DMS53 treated with DMSO at 0.1 percent for 48 hours (cell line): ENCODE data around the gene RPS6KC1.
"Not testable (repeated sequence)": the region's sequence is repeated elsewhere in the genome, so short reads cannot be mapped to it uniquely, and the experiment has no call there.

ENCODE experiments used
- DNase-seq: peaks from one replicate; lab custom pipeline; 2025; ENCODE audit not compliant: unreplicated experiment; lab: John Stamatoyannopoulos, UW

The RPS6KC1 gene

DNA sequence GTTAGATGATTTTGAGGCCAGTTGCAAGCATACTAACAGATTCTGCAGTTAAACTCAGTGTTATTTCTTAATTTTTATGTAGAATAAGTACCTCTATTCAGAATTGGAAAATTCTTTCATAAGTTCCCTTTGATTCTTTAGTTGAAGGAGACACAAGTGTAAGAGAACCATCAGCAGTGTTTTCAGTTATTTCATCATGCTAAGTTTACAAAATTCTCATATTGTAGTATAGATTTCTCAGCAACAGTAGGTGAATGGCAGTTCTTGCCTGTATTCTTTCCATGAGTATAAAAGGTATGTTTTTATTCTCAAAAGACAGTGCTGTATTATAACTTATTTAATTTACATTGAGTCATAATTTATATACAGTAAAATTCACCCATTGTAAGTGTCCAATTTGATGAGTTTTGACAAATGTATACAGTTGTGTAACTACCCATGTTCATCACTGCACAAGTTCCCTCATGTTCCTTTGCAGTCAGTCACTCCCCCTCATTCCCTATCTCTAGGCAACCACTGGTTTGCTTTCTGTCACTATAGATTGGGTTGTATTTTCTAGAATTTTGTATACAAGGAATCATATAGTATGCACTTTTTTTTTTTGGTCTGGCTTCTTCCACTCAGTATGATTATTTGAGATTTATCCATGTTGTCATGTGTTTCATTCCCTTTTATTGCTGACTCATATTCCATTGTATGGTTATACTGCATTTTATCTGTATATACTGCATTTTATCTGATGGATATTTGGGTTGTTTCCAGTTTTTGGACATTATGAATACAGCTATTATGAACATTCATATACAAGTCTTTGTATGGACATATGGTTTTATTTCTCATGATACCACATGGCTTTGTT is 3.9 kb downstream of the RPS6KC1 start:
- DNase-seq, result no peak

DNA sequence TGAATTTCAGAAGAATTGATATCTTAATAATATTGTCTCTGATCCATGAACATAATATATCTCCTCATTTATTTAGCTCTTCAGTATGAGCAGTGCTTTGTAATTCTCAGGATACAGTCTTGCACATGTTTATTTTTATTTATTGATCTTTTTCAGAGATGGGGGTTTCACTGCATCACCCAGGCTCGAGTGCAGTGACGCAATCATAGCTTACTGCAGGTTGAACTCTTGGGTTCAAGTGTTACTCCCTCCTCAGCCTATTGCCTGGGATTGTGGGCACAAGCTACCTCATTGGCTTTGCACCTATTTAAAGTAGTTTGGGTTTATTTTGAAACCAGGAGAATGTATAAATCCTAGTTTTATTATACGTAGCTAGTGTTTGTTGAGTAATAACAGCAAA is 4.7 kb downstream of the RPS6KC1 start:
- no peak for DNase-seq

DNA sequence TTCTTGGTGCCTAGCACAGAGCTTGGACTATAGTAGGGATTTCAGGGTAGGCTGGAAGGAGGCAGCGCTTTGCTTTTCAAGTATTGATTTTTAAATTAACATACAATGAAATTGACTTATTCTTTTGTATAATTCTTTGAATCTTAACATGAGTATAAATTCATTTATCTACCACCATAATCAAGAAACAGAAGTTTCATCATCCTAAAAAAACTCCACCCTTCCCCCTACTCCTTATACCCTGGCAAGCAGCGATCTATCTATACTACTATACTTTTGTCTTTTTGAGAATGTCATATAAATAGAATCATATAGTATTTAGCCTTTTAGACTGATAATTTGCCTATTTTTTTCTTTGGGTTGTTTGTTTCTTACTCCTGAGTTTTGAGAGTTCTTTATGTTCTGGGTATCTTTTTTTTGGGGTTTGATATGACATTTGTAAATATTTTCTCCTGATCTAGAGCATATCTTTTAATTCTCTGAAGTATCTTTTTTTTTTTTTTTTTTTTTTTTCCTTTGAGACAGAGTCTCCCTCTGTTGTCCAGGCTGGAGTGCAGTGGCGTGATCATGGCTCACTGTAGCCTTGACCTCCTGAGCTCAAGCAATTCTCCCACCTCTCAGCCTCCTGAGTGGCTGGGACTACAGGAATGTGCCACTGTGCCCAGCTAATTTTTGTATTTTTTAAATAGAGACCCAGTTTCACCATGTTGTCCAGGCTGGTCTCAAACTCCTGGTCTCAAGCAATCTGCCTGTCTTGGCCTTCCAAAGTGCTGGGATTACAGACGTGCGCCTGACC is 6.4 kb downstream of the RPS6KC1 start:
- DNase-seq, result no peak

DNA sequence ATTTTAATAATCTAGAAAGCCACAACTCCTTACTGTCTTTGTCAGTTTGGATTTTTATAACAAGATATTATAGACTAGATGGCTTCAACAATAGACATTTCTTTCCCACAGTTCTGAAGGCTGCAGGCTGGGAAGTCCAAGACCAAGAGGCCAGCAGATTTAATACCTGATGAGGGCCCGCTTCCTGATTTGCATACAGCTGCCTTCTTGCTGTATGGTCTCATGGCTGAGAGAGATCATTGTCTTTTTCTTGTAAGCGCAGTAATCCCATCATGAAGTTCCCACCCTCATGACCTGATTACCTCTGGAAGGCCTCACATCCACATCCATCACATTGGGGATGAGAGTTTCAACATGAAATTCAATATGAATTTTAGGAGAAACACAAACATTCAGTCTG is 9.8 kb downstream of the RPS6KC1 start:
- DNase-seq, result peak; percentile 96

DNA sequence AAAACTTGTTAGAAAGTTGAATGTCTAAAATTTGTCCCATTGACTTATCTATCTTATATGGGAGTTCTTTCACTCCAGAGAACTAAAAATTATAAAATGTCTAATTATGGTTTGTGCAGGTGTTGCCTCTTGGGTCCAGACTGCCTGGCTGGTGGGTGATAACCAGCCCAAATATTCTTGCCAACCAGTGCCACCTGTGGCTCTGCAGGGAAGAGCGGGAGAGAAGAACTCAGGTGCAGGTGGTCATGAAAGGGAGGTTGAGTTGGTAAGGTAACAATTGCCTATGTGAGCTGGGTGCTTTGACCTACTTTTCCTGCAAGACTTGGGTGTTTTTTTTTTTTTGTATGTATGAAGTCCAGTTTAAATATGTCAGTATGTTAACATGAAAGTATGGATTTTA is 10.2 kb downstream of the RPS6KC1 start:
- peak; percentile 70 for DNase-seq

DNA sequence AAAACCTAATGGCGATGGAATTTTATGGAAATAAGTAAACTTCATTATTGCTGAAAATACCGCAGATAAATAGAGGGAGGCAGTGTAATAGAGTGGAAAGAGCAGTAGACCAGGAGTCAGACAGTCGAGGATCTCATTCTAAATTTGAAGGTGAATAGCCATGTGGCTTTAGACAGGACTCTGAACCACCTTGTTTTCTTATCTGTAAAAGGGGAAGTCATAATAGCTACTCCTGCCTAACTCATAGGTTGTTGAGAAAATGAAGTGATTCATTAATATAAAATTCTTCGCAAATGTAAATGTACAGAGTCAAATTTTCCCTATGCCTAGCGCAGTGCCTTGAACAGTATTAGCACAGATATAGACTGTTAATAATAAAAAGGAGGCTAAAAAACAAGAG is 14.8 kb downstream of the RPS6KC1 start:
- no peak for DNase-seq

DNA sequence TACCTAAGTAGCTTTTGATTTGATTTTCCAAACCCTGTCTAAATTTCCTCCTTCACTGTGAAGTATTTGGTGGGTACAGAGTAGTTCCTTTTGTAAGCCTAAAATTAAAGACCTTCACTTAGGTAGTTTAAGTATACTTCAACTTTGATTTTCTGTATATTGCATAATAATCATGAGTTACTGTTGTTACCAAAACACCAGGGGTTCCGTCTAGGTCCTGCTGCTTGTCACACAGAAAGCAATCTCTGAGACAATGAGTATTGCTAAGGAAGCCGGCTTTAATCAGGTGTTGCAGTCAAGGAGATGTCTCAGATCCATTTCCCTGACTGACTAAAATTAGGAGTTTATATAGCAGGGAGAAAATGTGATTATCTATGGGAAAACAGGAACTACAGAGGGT is 15.3 kb downstream of the RPS6KC1 start:
- DNase-seq, result no peak

DNA sequence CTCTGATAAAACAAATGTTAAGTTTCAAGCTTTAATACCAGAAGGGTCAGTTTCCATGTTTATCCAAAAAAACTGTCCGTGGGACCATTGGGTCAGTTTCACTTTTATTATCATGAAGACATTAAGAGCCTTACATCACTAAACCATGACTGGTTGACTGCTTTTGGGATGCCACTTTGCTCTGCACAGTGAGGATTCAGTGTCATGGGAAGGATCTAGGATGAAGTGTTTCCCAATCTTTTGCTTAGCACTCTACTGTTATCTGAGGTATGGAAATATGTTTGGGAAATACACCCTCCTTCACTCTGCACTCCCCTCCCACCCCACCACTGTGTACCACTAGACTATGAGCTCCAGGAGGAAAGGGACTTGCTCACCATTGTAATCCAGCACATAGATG is 16.3 kb downstream of the RPS6KC1 start:
- no peak for DNase-seq

DNA sequence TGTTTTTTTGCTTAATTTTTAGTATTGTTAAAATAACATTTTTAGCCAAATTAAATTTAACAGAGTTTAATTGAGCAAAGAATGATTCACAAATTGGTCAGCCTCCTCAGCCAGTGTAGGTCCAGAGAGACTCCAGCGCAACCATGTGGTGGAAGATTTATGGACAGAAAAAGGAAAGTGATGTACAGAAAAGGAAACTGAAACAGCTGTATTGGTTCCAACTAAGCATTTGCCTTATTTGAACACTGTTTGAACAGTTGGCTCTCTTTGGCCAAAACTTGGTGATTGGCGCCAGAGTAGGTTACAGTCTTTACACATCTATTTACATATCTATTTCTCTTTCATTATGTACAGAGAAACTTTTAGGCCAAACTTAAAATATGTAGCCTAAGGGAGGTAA is 19.4 kb downstream of the RPS6KC1 start:
- DNase-seq, result peak; percentile 65

DNA sequence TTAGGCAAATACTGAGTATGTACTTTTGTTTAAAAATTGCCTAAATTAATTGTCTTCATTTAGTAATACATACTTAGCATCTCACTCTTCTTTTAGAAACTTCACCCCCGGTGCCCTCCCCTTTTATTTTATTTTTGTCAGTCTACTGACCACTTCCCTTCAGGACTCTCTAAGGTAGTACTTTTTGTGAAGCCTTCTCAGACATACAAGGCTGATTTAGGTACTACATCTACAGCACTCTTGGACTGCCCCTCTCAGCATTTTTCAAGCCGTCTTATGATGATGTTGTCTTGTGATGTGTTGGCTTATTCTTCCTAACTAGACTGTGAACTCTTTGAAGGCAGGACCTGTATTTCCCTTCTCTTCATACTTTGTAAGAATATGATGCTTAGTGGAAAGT is 24.7 kb downstream of the RPS6KC1 start:
- no peak for DNase-seq

DNA sequence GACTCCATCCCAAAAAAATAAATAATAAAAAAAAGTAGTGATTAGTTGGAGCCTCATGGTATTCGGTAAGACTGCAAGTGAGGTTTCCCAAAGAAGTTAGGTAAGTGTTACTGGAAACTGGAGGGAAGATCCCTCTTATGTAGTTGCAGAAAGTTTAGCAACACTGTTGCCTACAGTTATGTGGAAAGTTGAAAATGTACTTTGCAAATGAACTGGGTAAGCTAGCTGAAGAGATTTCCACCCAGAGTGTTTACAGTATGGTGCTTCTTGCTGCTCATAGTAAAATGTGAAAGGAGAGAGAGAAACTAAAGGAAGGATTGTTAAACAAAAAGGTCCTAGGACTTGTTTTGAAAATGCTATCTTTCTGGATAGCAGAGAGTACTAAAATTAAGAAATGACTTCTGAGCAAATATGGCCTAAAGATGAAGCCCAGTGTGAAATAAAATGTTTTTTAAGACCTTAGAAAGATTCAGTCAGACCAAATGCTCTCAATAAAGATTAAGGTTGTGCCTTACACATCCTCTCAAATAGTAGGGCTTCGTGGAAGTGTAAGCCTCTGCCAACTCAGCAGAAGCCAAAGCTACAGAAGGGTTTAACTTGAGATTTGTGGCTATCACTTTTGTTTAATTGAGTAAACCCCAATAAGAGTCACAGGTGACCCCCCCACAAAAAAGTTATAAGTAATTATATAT is 31.5 kb downstream of the RPS6KC1 start:
- DNase-seq, result no peak

DNA sequence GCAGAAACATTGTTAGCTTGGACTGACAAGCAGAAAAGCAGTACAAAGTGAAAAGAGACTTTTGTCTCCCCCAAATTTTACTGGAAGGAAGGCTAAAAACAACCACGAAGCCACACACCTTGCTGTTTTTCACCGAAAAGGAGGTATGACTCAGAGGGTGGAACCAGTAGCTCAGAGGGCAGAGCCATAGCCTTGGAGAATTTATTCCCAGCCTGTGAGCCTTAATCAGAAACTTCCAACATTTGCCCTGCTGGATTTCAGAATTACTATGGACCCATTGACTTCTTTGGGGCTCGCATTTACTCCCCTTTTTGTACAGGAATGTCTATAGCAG is 32.0 kb downstream of the RPS6KC1 start:
- DNase-seq, result no peak

DNA sequence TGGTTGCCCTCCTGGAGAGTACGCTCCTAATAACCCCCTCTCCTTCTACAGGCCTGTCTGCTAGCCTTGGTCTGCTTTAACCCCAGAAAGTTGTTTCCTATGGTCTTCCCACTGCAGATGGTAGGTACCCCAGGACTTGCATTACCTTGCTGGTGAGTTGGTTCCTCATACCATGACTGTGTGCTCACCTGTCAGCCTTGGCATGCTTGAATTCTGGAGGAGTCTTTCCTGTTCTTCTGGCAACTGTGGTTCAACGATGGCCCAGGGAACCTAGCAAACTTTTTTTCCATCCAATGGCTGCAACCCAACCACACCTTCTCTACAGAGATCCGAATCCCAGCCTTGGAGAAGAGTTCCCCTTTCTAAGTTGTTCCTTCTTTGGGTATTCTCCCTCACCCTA is 36.9 kb downstream of the RPS6KC1 start:
- DNase-seq, result no peak

DNA sequence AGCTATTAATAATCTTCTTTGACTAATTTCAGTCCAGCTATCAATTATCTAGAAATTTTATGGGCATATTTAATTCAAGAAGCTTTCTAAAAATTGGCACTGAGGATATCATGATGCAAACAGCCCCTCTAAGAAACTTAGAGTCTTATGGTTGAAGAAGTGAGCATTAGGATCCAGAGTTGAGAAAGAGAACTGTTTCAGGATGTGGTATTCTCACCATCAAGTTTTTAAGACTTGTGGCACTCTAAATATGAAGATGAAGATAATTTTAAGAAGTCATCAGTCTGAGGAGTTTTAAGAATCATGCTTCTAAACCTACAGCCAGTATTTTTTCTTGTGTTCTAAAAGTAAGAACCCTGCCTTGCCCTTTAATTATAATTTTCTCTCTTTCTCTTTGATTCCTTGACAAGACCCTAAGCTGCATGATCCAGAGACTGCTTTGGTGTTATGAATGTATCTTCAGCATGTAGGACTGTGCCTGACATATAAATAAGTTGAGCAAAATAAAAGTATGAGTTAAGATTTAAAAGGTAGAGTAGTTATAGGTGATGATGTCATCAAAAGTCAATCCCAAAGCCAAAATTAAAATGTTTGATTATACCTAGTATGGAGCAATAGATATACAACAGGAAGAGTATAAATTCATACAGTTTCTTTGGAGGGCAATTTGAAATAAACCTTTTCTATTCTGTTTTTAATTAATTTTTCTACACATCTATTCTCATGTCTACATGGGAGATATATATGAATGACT is 39.1 kb downstream of the RPS6KC1 start:
- DNase-seq, result no peak

DNA sequence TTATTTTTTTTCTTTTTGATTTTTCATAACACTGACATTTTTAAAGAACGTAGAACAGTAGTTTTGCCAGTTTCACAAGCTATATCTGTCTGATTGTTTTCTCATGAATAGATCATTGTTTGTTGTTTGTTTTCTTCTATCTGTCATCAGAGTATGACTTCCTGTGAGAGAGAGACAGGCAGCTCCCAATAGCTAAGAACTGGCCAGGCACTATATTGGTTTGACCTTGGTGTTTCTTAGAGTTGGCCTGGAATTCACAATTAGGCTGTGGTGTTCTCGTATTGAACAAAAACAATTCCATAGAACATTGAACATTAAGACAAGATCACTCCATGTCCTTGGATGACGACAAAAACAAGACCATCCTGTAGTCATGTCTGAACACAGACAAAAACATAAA is 43.4 kb downstream of the RPS6KC1 start:
- DNase-seq, result no peak

DNA sequence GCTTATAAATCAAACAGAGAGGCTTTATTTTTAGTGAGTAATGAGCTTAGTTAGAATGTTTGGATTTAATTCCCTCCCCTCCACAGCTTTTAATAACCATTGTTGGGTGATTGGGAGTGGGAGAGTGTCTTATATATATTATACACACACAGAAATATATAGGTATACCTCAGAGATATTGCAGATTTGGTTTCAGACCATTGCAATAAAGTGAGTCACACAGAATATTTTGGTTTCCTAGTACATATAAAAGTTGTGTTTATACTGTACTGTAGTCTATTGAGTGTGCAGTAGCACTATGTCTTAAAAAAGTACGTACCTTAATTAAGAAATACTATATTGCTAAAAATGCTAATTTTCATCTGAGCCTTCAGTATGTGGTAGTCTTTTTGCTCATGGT is 44.4 kb downstream of the RPS6KC1 start:
- DNase-seq, result no peak

DNA sequence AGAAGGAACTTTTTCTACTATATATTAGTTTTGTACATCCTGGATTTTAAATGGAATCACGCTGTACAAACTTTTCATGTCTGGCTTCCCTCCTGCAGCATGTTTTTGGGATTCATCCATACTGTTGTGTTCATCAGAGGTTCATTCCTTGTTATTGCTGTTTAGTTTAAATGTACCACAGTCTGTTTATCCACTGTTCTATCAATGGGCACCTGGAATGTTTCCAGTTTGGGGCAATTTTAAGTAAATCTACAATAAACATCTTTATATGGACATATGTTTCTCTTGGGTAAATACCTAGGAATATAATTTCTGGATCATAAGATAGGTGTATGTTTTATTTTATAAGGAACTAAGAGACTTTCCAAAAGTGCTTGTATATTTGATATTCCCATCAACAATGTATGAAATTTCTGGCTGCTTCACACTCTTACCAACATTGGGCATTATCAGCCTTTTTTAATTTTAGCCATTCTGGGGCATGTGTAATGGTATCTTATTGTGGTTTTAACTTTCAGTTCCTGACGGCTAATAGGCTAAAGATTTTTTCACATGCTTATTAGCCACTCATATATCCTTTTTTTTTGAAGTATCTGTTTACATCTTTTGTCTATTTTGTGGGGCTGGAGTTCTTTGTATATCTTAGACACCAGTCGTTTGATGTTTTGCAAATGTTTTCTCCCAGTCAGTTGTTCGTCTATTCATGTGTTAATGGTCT is 48.8 kb downstream of the RPS6KC1 start:
- DNase-seq, result no peak

DNA sequence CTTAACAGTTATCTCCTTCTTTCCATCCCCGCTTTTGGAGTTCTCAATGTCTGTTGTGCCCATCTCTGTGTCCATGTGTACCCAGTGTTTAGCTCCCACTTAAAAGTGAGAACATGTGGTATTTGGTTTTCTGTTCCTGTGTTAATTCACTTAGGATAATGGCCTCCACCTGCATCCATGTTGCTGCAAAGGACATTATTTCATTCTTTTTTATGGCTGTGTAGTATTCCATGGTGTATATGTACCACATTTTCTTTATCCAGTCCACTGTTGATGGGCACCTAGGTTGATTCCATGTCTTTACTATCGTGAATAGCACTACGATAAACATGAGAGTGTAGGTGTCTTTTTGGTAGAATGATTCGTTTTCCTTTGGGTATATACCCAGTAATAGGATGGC is 49.5 kb downstream of the RPS6KC1 start:
- not testable (repeated sequence) for DNase-seq

DNA sequence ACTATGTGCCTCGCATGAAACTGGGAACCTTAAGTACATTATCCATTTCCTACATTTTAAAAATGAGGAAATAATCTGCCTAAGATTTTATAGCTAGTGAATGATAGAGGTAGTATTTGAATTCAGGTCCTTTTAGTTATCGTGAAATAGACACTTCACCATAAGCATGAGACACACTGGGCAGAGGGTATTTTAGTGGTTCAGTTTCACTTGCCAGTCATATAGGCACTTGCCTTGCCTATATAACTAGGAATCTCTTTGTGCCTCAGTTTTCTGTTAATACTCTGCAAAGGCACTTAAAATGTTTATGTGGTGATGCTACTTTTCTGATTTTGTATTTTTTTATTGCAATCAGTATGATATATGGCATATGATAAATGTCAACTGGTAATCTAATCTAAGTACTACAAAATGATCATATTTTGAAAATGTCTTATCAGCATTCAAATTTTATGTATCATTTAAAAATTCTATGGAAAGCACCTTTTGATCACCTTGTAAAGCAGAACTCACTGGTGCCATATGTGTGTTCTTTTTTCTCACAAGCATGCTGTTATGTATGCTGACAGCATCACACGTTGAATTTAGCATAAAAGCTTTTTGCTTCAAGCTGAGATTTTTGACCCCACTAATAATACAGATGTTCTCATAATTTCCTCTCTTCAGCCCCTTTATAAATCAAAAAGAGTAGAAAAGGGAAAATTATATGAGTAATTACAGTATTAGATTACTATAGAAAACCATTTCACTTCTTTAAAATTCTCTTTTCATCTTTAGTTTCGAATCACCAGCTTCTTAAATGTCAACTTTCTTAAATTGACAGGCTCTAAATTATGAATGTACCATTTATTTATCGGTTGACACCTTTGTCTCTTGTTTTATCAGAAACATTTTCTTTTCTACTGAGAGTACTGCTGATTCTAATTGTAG is 52.6 kb downstream of the RPS6KC1 start:
- no peak for DNase-seq

DNA sequence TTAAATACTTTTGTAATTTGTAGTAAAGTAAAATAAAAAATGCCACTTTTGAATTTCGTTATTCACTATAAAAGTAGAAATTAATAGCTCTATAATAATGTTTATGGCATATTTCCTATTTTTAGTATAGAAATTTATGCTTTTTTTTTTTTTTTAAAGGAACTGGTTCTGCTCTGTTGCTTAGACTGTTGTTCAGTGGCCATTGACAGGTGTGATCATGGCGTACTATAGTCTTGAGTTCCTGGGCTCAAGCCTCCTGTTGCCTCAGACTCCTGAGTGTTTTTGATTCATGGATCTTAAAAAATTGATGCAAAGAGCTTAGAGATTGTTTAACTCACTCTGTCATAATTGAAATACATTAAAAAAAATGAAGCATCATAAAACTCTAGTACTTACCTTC is 53.6 kb downstream of the RPS6KC1 start:
- no peak for DNase-seq
